NOMO-1 treated with dmso at 0.1 percent for 144 hours (cell line): ENCODE data around the gene RANBP17.
"Not testable (repeated sequence)": the region's sequence is repeated elsewhere in the genome, so short reads cannot be mapped to it uniquely, and the experiment has no call there.

Experiments
- DNase-seq: peaks from one replicate; lab custom pipeline; 2025; ENCODE audit not compliant: unreplicated experiment; lab: John Stamatoyannopoulos, UW

RANBP17 gene

GRCh38 chr5:170865622-170866021 is 3.8 kb downstream of the RANBP17 start:
- no peak for DNase-seq

GRCh38 chr5:170867825-170868224 is 6.0 kb downstream of the RANBP17 start:
- DNase-seq = no peak

DNA sequence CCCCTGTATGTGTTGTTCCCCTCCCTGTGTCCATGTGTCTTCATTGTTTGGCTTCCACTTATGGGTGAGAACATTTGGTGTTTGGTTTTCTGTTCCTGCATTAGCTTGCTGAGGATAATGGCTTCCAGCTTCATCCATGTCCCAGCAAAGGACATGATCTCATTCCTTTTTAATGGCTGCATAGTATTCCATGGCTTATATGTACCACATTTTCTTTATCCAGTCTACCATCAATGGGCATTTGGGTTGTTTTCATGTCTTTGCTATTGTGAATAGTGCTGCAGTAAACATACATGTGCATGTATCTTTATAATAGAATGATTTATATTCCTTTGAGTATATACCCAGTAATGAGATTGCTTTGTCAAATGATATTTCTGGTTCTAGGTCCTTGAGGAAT is 8.6 kb downstream of the RANBP17 start:
- not testable (repeated sequence) for DNase-seq

- DNase-seq = no peak
Observed at GRCh38 chr5:170874017-170874416, 12.2 kb downstream of the RANBP17 start.

DNA sequence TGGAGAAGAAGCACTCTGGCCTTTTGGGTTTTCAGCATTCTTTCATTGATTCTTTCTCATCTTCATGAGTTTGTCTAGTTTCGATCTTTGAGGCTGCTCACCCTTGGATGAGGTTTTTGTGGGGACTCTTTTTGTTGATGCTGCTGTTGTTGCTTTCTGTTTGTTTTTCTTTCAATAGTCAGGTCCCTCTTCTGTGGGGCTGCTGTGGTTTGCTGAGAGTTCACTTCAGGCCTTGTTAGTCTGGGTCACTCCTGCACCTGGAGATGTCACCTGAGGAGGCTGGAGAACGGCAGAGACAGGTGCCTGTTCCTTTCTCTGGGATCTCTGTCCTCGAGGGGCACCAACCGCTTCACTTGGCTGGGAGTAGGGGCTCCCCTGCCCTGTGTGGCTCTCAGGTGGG is 14.0 kb downstream of the RANBP17 start:
- no peak for DNase-seq

GRCh38 chr5:170880084-170880483 is 18.3 kb downstream of the RANBP17 start:
- no peak for DNase-seq

GRCh38 chr5:170882345-170882744 is 20.5 kb downstream of the RANBP17 start:
- no peak for DNase-seq

DNA sequence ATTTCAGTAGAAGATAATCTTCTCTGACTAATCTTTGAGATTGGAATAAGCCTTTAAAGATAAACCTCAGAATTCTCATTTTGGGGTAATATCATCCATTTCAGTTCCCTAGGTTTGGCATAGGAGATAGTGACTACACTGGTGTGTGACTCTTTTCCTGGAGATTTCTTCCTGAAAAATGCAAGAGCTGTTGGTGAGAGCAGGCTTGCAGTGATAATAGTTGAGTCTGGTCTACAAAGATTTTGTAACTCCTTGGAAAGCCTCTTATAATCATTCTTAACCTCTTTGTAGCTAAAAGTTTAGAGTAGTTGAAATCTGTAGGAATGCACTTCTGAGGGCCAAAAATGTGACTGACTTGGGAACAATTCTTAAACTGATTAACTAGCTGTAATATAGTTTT is 23.4 kb downstream of the RANBP17 start:
- DNase-seq = no peak

GRCh38 chr5:170885809-170886208 is 24.0 kb downstream of the RANBP17 start:
- no peak for DNase-seq

- DNase-seq = no peak
Observed at GRCh38 chr5:170886210-170886894, 24.5 kb downstream of the RANBP17 start.

DNA sequence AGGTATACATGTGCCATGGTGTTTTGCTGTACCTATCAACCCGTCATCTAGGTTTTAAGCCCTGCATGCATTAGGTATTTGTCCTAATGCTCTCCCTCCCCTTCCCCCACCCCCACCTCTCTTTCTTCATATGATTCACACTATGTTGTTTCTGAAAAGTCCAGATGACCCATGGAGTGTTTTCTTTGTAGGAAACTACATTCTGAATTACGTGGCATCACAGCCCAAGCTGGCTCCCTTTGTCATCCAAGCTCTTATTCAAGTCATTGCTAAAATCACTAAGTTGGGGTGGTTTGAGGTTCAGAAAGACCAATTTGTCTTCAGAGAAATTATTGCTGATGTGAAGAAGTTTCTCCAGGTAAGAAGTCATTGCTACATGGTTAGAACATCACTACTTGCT is 30.4 kb downstream of the RANBP17 start:
- no peak for DNase-seq

DNA sequence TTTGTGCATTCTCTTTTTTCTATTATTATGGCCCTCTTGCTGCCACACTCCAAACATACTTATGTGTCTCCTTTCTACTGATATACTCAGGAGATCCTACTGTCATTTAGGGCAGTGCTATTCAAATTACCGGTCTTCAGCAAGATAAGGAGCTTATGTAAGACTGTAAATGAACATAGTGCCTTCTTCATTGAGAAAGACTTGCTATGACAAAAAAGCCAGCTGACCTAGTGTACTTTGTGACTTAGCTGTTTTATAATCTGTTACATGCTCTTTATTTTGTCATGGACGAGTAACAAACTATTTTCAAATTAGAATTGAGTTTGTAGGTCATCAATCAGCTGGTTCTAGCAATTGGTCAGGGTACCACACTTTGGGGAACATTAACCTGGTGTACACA is 32.8 kb downstream of the RANBP17 start:
- DNase-seq = no peak

DNA sequence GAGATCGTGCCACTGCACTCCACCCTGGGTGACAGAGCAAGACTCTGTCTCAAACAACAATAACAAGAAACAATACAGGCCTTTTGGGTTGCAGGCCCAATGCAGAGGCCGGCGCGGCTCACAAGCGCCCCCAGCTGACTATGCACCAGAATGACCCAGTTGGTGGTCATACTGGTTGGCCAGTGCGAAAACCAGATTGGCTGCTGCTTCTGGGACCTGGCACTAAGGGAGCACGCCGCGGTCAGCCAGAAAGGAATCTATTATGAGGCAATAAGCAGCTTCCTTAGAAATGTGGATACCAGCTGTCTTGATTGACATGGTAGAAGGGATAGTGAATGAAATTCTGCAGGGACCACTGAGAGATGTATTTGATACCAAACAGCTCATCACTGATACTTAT is 35.0 kb downstream of the RANBP17 start:
- DNase-seq = no peak

- no peak for DNase-seq
Observed at GRCh38 chr5:170903075-170903474, 41.3 kb downstream of the RANBP17 start.

DNA sequence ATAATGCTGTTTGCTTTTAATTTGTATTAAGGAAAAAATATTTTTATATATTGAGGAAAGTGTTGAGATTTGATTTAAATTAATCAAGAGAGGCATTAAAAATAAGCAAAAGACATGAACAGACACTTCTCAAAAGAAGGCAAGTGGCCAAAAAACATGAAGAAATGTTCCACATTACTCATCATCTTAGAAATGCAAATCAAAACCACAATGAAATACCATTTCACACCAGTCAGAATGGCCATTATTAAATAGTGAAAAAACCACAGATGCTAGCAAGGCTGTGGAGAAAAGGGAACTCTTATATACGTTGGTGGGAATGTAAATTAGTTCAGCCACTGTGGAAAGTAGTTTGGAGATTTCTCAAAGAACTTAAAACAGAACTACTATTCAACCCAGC is 45.9 kb downstream of the RANBP17 start:
- DNase-seq = no peak

GRCh38 chr5:170913573-170913972 is 51.8 kb downstream of the RANBP17 start:
- no peak for DNase-seq

DNA sequence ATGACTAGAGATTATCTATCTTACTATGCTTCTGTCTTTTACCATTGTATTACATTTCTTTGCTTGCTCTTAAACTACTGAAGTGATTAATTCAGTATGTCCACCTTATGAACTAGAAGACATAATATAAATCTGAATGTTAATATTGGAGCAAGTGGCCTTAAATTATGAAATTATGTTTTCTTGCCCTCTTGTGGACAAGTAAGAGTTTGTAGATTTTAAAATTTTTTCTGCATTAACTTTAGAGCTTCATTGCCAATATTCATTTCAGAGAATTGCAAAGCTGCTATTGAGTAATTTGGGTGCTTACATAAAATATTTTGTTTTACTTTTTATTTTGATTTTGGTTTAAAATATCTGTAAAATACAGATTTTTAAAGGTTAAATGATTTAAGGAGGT is 55.3 kb downstream of the RANBP17 start:
- no peak for DNase-seq

DNA sequence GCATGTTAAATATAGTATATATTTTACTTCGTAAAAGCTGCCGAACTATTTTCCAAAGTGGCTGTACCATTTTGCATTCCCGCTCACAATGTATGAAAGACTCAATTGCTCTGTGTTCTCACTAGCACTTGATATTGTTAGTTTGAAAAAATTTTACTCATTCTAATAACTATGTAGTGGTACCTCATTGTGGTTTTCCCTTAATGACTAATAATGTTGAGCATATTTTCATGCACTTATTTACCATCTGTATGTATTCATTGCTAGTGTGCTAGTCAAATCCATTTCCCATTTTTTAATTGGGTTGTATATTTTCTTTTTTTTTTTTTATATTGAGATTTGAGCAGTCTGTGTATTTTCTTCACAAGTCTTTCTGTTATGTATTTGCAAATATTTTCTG is 58.4 kb downstream of the RANBP17 start:
- DNase-seq = no peak

DNA sequence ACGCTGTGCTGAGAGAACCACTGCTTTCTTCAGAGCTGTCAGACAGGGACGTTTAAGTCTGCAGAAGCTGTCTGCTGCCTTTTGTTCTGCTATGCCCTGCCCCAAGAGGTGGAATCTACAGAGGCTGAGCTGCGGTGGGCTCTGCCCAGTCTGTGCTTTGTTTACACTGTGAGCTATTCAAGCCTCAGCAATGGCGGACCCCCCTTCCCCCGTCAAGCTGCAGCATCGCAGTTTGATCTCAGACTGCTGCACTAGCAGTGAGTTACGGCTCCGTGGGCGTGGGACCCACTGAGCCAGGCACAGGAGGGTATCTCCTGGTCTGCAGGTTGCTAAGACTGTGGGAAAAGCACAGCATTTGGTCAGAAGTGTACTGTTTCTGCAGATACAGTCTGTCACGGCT is 60.5 kb downstream of the RANBP17 start:
- DNase-seq = not testable (repeated sequence)

DNA sequence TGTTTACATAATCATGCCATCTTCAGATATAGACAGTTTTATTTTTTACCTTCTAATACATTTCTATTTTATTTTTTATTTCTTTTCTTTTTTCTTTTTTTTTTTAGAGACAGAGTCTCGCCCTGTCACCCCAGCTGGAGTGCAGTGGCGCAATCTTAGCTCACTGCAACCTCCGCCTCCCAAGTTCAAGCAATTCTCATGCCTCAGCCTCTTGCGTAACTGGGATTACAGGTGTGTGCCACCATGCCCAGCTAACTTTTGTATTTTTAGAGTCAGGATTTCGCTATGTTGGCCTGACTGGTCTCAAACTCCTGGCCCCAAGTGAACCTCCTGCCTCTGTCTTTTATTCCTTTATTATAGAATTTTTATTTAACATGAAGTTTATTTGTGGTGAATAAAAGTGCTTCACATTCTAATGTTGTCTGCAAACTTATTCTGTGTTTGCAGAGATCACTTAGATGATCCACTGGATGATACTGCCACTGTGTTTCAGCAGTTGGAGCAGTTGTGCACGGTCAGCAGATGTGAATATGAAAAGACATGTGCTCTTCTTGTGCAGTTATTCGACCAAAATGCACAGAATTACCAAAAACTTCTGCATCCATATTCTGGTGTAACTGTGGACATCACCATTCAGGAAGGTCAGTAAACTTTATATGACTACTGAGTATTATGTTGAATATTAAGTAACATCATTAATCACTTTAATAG is 62.2 kb downstream of the RANBP17 start:
- no peak for DNase-seq

GRCh38 chr5:170935534-170936218 is 73.9 kb downstream of the RANBP17 start:
- not testable (repeated sequence) for DNase-seq

DNA sequence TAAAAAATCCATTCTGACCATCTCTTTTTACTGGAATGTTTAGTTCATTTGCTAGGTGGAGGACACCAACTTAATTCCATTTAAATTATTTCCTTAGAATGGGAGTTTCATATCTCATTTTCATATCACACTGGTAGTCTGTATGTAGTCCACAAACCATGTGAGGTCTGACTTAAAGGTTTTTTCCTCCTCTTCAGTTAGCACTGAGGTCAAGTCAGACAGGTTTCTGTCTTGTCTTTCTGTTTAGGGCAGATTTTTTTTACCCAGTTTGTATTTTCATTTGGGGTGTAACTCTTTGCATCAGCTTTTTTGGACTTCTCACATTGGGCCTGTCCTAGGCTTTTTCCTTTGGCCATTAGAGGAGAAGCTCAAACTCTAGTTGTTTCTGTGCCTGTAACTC is 75.3 kb downstream of the RANBP17 start:
- DNase-seq = no peak
